Fibroblast of villous mesenchyme (primary cell): ENCODE data around the gene SLC17A9. TPM values are rescaled to one million over a fixed set of nuclear protein-coding genes. Genes with fewer than 3 reads are reported as not detected.

Source experiments
- DNase-seq: peaks from one replicate; pipeline ENCODE4 v3.0.0-alpha.2; 2010; ENCODE audit warnings: low read depth
- H3K4me3 ChIP-seq: 2 replicates; pipeline ENCODE4 v1.5.1; 2011; ENCODE audit warnings: low read depth, mild to moderate bottlenecking, low read length
- CTCF ChIP-seq: IDR thresholded peaks from 2 replicates; pipeline ENCODE4 v1.5.1; 2012; ENCODE audit warnings: low read depth, mild to moderate bottlenecking, low read length; ENCODE audit not compliant: insufficient read depth
- total RNA-seq: library from RNA; depleted of rRNA; stranded (reverse); fragments of >200 nt; gene quantifications from 2 replicates; pipeline ENCODE4 v1.2.3, GENCODE V29; 2012

The SLC17A9 gene
- total RNA-seq, 1 donor: 23.7 TPM

GRCh38 chr20:62947532-62948300 lies 4.8 kb upstream of the SLC17A9 start:
- TF ChIP-seq CTCF: no peak
- no peak overlapping the region for H3K4me3 ChIP-seq
- no peak for DNase-seq

GRCh38 chr20:62949153-62949821 lies 3.2 kb upstream of the SLC17A9 start:
- H3K4me3 ChIP-seq: no peak overlapping the region
- DNase-seq: no peak
- TF ChIP-seq CTCF: no peak

GRCh38 chr20:62949962-62950361 lies 2.5 kb upstream of the SLC17A9 start:
- H3K4me3 ChIP-seq: no peak overlapping the region
- TF ChIP-seq CTCF: no peak
- DNase-seq: no peak

- H3K4me3 ChIP-seq: no peak overlapping the region
- TF ChIP-seq CTCF: no peak
- no peak for DNase-seq
Observed at GRCh38 chr20:62950741-62951140, 1.8 kb upstream of the SLC17A9 start.

GRCh38 chr20:62951143-62951895 lies 1.2 kb upstream of the SLC17A9 start:
- no peak overlapping the region for H3K4me3 ChIP-seq
- DNase-seq: no peak
- no peak for TF ChIP-seq CTCF

- peak overlapping the region; percentile 65 for H3K4me3 ChIP-seq
- no peak for DNase-seq
- TF ChIP-seq CTCF: no peak
Observed at GRCh38 chr20:62951896-62952372, 575 bp upstream of the SLC17A9 start.
